Colonic mucosa (tissue), 4 donors: Measurements from ENCODE around the gene GRK3. TPM values are rescaled to one million over a fixed set of nuclear protein-coding genes. Genes with fewer than 3 reads are reported as not detected.

Experiments used
- DNase-seq: peaks from one replicate; pipeline ENCODE4 v3.0.0-alpha.2; 2020
- H3K27ac ChIP-seq: fragments of 200-600 bp; one replicate; pipeline ENCODE4 v1.8.0; 2021
- H3K27me3 ChIP-seq: fragments of 200-600 bp; one replicate; pipeline ENCODE4 v1.8.0; 2021
- H3K36me3 ChIP-seq: fragments of 200-600 bp; one replicate; pipeline ENCODE4 v1.8.0; 2021
- H3K4me1 ChIP-seq: fragments of 200-600 bp; one replicate; pipeline ENCODE4 v1.8.0; 2021; ENCODE audit warnings: mild to moderate bottlenecking
- H3K4me3 ChIP-seq: fragments of 200-600 bp; one replicate; pipeline ENCODE4 v1.8.0; 2021
- H3K9ac ChIP-seq, 2 donors: one replicate each; pipeline ENCODE4 v1.7.0; 2013; ENCODE audit warnings: control low read depth in 2 of 2, low read depth in 2 of 2, low read length in 2 of 2
- H3K9me3 ChIP-seq: fragments of 200-600 bp; one replicate; pipeline ENCODE4 v1.8.0; 2021
- CTCF ChIP-seq: fragments of 200-600 bp; IDR thresholded peaks from one replicate; pipeline ENCODE4 v1.8.0; 2022; ENCODE audit warnings: antibody characterized with exemption, mild to moderate bottlenecking
- intact Hi-C: fragments of 100-400 bp; cut with DNase I; formaldehyde crosslinking; loops from one replicate; pipeline ENCODE4 v1.14.1; 2022
- total RNA-seq, 2 donors: library from RNA; stranded (reverse); fragmentation: NEBNext Ultra II Directional in 1 of 2; extraction: Animal tissue kit (Norgen Biotek cat#: 25700) in 1 of 2; gene quantifications; one replicate each; pipeline ENCODE4 v1.2.1, GENCODE V29; 2021
- donor health status: healthy.
- donor health status: DM: no; HTN: no; CAD: no.
- donor health status: DM: no; HTN: no; CAD: no.

The GRK3 gene
- total RNA-seq, 2 donors from 2014 or later, result 2.9 to 5.3 TPM

GRCh38 chr22:25645266-25645665, 80.8 kb downstream of the GRK3 start:
- intact Hi-C loops, result no loop called here
- H3K4me3 ChIP-seq, result no peak overlapping the region
- H3K36me3 ChIP-seq, result no peaks in the 10 kb centered on the region
- TF ChIP-seq CTCF, result no peak
- no peaks in the 10 kb centered on the region for H3K9me3 ChIP-seq
- no peak for DNase-seq
- no peaks in the 10 kb centered on the region for H3K27me3 ChIP-seq
- no peak overlapping the region for H3K9ac ChIP-seq
- H3K27ac ChIP-seq, result no peak overlapping the region
- no peaks in the 10 kb centered on the region for H3K4me1 ChIP-seq

- Histone ChIP-seq H3K4me3 (no peak overlapping the region), H3K36me3 (no peaks in the 10 kb centered on the region), H3K4me1 (no peaks in the 10 kb centered on the region), H3K9ac (no peak overlapping the region), H3K27me3 (no peaks in the 10 kb centered on the region), H3K9me3 (no peaks in the 10 kb centered on the region), H3K27ac (no peak overlapping the region)
- intact Hi-C loops, result no loop called here
- TF ChIP-seq CTCF, result no peak
- no peak for DNase-seq
Observed at GRCh38 chr22:25645964-25646363, 81.5 kb downstream of the GRK3 start.

GRCh38 chr22:25650833-25651232, 86.4 kb downstream of the GRK3 start:
- no peak for TF ChIP-seq CTCF
- DNase-seq, result no peak
- H3K27ac ChIP-seq, result no peak overlapping the region

GRCh38 chr22:25651332-25652085, 87.0 kb downstream of the GRK3 start:
- H3K4me1 ChIP-seq, result no peaks in the 10 kb centered on the region
- H3K9ac ChIP-seq, result no peak overlapping the region
- H3K27ac ChIP-seq, result no peak overlapping the region
- no peaks in the 10 kb centered on the region for H3K36me3 ChIP-seq
- intact Hi-C loops, result no loop called here
- no peak overlapping the region for H3K4me3 ChIP-seq
- TF ChIP-seq CTCF, result no peak
- DNase-seq, result no peak
- H3K9me3 ChIP-seq, result no peaks in the 10 kb centered on the region
- H3K27me3 ChIP-seq, result no peaks in the 10 kb centered on the region

More at GRCh38 chr22:25650833-25651232, 86.4 kb downstream of the GRK3 start:
- Histone ChIP-seq H3K4me1 (no peaks in the 10 kb centered on the region), H3K27me3 (no peaks in the 10 kb centered on the region), H3K36me3 (no peaks in the 10 kb centered on the region), H3K4me3 (no peak overlapping the region), H3K9me3 (no peaks in the 10 kb centered on the region), H3K9ac (no peak overlapping the region)
- intact Hi-C loops, result no loop called here

GRCh38 chr22:25654676-25655075, 90.2 kb downstream of the GRK3 start:
- no peaks in the 10 kb centered on the region for H3K9me3 ChIP-seq
- no peaks in the 10 kb centered on the region for H3K36me3 ChIP-seq
- H3K9ac ChIP-seq, result no peak overlapping the region
- no peak for TF ChIP-seq CTCF
- H3K27me3 ChIP-seq, result no peaks in the 10 kb centered on the region
- H3K4me3 ChIP-seq, result no peak overlapping the region
- no peak for DNase-seq
- no peaks in the 10 kb centered on the region for H3K4me1 ChIP-seq
- intact Hi-C loops, result no loop called here
- H3K27ac ChIP-seq, result no peak overlapping the region
